ENCODE results near the gene HS6ST2. TPM values are rescaled to one million over a fixed set of nuclear protein-coding genes. Genes with fewer than 3 reads are reported as not detected.

HS6ST2 gene
- total RNA-seq, 2 donors from 2014 or later, result 0.85 to 2.0 TPM

DNA sequence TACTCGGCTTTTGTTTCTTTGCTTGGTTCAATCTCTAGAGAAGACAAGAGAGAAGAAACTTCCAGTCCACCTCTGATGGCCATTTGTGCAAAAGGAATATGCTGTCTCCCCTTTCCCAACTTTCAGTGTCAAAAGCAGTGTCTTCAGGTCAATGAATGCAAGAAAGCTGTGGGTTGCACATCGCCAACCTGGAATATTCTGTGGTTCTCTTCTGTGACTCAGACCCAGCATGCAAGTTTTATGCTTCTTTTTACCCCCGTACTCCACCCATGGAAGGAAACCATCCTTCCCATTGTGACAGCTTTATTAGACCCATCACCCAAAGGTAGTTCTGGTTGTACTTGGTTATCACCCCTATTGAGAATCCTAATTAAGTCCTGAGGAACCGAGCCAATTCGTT, 334.0 kb downstream of the HS6ST2 start:
- Histone ChIP-seq H3K4me1 (no peaks in the 10 kb centered on the region), H3K9me3 (no peaks in the 10 kb centered on the region), H3K27ac (no peak overlapping the region), H3K27me3 (peaks cover 6% of the 10 kb centered on the region), H3K36me3 (no peaks in the 10 kb centered on the region), H3K4me3 (no peak overlapping the region), H3K9ac (ENCODE audit: low read depth in 2 of 2, low read length in 2 of 2) (no peak overlapping the region)
- TF ChIP-seq, protein P1, sequence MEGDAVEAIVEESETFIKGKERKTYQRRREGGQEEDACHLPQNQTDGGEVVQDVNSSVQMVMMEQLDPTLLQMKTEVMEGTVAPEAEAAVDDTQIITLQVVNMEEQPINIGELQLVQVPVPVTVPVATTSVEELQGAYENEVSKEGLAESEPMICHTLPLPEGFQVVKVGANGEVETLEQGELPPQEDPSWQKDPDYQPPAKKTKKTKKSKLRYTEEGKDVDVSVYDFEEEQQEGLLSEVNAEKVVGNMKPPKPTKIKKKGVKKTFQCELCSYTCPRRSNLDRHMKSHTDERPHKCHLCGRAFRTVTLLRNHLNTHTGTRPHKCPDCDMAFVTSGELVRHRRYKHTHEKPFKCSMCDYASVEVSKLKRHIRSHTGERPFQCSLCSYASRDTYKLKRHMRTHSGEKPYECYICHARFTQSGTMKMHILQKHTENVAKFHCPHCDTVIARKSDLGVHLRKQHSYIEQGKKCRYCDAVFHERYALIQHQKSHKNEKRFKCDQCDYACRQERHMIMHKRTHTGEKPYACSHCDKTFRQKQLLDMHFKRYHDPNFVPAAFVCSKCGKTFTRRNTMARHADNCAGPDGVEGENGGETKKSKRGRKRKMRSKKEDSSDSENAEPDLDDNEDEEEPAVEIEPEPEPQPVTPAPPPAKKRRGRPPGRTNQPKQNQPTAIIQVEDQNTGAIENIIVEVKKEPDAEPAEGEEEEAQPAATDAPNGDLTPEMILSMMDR (IDR thresholded peaks at IDR 0.05), result no peak
- no peak for DNase-seq
- intact Hi-C loops (cut with DNase I), result no loop called here

DNA sequence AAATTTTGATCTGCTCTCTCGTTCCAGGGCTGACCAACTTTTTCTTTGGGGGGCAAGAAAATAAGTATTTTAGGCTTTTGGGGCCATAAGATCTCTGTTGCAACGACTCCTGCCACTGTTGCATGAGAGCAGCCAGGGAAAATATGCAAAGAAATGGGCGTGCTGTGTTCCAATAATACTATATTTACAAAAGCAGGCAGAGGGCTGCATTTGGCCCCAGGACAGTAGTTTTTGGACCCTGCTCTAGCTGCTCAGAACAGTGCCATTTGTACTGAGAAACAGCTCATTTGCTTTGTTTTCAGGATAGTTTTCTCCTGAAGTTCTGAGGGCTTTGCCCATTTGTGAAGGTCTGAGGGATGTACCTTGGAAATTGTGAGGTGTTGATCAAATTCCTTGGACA, 334.5 kb downstream of the HS6ST2 start:
- intact Hi-C loops (cut with DNase I), result no loop called here
- TF ChIP-seq, protein P1 (IDR thresholded peaks at IDR 0.05), result no peak

DNA sequence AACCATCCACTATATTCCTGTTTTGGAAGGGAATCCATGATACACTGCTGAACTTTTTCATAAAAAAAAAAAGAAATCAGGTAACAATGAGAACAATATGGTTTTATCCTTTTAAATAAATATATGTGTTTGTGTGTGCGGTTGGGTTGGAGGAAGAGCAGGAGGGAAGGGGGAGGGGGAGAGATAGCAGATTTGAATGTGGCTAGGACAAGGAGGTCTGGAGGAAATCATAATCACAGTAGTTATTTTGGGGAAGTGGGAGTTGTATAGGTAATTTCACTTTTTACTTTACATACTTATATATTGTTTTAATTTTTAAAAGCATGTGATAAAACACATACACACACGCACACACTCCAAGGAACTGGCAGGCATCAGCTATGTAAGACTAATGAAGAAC, 335.1 kb downstream of the HS6ST2 start:
- H3K4me1 ChIP-seq, result no peaks in the 10 kb centered on the region
- no peak overlapping the region for H3K9ac ChIP-seq (ENCODE audit: low read depth in 2 of 2, low read length in 2 of 2)
- no peaks in the 10 kb centered on the region for H3K9me3 ChIP-seq
- TF ChIP-seq, protein P1 (IDR thresholded peaks at IDR 0.05), result no peak
- no peaks in the 10 kb centered on the region for H3K36me3 ChIP-seq
- H3K4me3 ChIP-seq, result no peak overlapping the region
- no peak overlapping the region for H3K27ac ChIP-seq
- peaks cover 6% of the 10 kb centered on the region for H3K27me3 ChIP-seq
- no peak for DNase-seq
- intact Hi-C loops (cut with DNase I), result no loop called here

More for the DNA sequence above, 334.5 kb downstream of the HS6ST2 start:
- Histone ChIP-seq H3K27ac (no peak overlapping the region), H3K9ac (ENCODE audit: low read depth in 2 of 2, low read length in 2 of 2) (no peak overlapping the region), H3K4me1 (no peaks in the 10 kb centered on the region), H3K9me3 (no peaks in the 10 kb centered on the region), H3K36me3 (no peaks in the 10 kb centered on the region), H3K4me3 (no peak overlapping the region), H3K27me3 (peaks cover 6% of the 10 kb centered on the region)
- no peak for DNase-seq

DNA sequence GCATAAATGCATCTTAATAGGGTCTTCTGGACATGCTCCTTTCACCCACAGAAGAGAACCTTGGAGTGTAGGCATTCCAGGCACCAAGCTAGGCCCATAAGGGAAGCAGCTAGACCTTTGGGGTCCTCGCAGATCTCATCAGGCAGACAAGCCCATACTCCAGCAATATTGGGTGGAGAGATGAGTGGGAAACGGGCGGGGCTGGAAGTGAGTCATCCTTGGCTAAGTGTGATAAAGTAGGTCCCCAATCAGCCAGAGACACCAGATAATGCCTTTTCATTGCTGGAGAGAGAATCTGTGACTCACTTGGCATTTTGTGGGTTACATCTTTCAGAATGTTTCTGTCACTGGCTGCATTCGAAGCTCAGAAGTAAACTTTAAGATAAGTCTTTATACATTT, 336.3 kb downstream of the HS6ST2 start:
- no peak overlapping the region for H3K27ac ChIP-seq
- H3K9me3 ChIP-seq, result no peaks in the 10 kb centered on the region
- H3K9ac ChIP-seq (ENCODE audit: low read depth in 2 of 2, low read length in 2 of 2), result no peak overlapping the region
- H3K4me3 ChIP-seq, result no peak overlapping the region
- peaks cover 6% of the 10 kb centered on the region for H3K27me3 ChIP-seq
- no peaks in the 10 kb centered on the region for H3K4me1 ChIP-seq
- no peaks in the 10 kb centered on the region for H3K36me3 ChIP-seq
- intact Hi-C loops (cut with DNase I), result no loop called here
- TF ChIP-seq, protein P1 (IDR thresholded peaks at IDR 0.05), result no peak
- DNase-seq, result no peak

DNA sequence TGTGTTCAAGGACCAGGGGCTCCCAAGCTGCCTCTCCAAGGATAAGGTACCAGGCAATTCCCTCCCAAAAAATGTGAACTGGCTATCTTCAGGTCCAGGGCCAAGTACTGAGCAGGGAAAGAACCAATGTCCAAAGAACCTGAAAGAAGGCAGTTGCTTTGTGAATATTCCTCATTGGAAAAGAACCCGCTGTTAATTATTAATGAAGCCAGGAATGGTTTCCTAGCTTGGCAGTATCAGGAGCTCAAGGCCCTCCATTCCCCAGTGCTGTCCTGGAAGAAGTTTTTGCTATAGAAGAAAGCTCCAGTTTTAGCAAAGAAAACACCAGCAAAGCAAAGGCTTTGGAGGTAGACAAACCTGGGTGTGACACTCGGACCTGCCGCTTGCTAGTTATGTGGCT, 339.6 kb downstream of the HS6ST2 start:
- no peak overlapping the region for H3K4me3 ChIP-seq
- no peaks in the 10 kb centered on the region for H3K36me3 ChIP-seq
- H3K27me3 ChIP-seq, result no peaks in the 10 kb centered on the region
- intact Hi-C loops (cut with DNase I), result loop anchor here (5.0 kb wide), 1 partner anchor 527 kb away; no protein-coding TSS in a partner anchor
- no peak overlapping the region for H3K27ac ChIP-seq
- no peaks in the 10 kb centered on the region for H3K4me1 ChIP-seq
- H3K9ac ChIP-seq (ENCODE audit: low read depth in 2 of 2, low read length in 2 of 2), result no peak overlapping the region
- no peaks in the 10 kb centered on the region for H3K9me3 ChIP-seq
- DNase-seq, result no peak
- TF ChIP-seq, protein P1 (IDR thresholded peaks at IDR 0.05), result no peak
